Mesothelial cell of epicardium (in vitro differentiated cells): ENCODE results near the gene AUTS2. TPM values are rescaled to one million over a fixed set of nuclear protein-coding genes. Genes with fewer than 3 reads are reported as not detected.

Source experiments
- DNase-seq, 2 experiments: peaks; one replicate each; pipeline ENCODE4 v3.0.0; 2021; ENCODE audit warnings: low spot score in 2 of 2; ENCODE audit not compliant: unreplicated experiment in 2 of 2
- H3K27ac Mint-ChIP-seq: 2 replicates; pipeline ENCODE4 v1.8.0; 2021; ENCODE audit warnings: mixed read lengths
- H3K27me3 Mint-ChIP-seq: 2 replicates; pipeline ENCODE4 v1.8.0; 2021; ENCODE audit warnings: low read depth, mixed read lengths
- H3K36me3 Mint-ChIP-seq: 2 replicates; pipeline ENCODE4 v1.8.0; 2021; ENCODE audit warnings: mixed read lengths
- H3K4me1 Mint-ChIP-seq: 2 replicates; pipeline ENCODE4 v1.8.0; 2021; ENCODE audit warnings: mixed read lengths
- H3K4me3 Mint-ChIP-seq: 2 replicates; pipeline ENCODE4 v1.8.0; 2021; ENCODE audit warnings: mild to moderate bottlenecking, moderate library complexity, mixed read lengths
- H3K9me3 Mint-ChIP-seq: 2 replicates; pipeline ENCODE4 v1.8.0; 2021; ENCODE audit warnings: mixed read lengths
- total RNA-seq: library from RNA; stranded (reverse); gene quantifications from 3 replicates; pipeline ENCODE4 v1.2.1, GENCODE V29; 2021
- TF ChIP-seq, protein P1 (sequence below): fragments of 200-600 bp; sonication (generic); IDR thresholded peaks from one replicate; pipeline ENCODE4 v1.5.0; 2021; ENCODE audit warnings: antibody characterized with exemption; ENCODE audit not compliant: unreplicated experiment

The AUTS2 gene
- total RNA-seq, 1 donor from 2014 or later = 135 TPM

DNA sequence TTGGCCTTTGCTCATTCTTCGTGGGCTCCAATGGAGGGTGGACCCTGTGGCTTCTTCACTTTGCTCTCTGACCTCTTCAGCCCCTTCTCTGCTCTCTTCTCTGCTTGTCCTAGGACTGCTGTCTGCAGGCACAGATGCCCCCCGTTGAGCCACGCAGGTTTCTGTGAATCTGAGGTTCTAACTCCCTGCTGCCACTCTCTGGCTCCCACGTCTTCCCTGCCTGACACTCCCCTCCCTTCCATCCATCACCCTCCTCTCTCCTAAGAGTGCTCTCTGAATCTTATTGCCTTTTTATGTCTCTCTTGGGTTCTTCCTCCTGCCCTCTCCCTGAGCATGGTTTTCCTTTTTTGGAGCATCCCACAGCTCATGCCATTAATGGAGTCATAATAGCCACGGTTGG is 1034.1 kb downstream of the AUTS2 start:
- no peak overlapping the region for H3K27ac Mint-ChIP-seq
- no peaks in the 10 kb centered on the region for H3K9me3 Mint-ChIP-seq
- DNase-seq = no peak
- H3K4me1 Mint-ChIP-seq = peaks cover 28% of the 10 kb centered on the region
- no peak overlapping the region for H3K4me3 Mint-ChIP-seq
- peaks cover 4% of the 10 kb centered on the region for H3K36me3 Mint-ChIP-seq
- peaks cover 56% of the 10 kb centered on the region for H3K27me3 Mint-ChIP-seq
- TF ChIP-seq, protein P1, sequence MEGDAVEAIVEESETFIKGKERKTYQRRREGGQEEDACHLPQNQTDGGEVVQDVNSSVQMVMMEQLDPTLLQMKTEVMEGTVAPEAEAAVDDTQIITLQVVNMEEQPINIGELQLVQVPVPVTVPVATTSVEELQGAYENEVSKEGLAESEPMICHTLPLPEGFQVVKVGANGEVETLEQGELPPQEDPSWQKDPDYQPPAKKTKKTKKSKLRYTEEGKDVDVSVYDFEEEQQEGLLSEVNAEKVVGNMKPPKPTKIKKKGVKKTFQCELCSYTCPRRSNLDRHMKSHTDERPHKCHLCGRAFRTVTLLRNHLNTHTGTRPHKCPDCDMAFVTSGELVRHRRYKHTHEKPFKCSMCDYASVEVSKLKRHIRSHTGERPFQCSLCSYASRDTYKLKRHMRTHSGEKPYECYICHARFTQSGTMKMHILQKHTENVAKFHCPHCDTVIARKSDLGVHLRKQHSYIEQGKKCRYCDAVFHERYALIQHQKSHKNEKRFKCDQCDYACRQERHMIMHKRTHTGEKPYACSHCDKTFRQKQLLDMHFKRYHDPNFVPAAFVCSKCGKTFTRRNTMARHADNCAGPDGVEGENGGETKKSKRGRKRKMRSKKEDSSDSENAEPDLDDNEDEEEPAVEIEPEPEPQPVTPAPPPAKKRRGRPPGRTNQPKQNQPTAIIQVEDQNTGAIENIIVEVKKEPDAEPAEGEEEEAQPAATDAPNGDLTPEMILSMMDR = no peak

DNA sequence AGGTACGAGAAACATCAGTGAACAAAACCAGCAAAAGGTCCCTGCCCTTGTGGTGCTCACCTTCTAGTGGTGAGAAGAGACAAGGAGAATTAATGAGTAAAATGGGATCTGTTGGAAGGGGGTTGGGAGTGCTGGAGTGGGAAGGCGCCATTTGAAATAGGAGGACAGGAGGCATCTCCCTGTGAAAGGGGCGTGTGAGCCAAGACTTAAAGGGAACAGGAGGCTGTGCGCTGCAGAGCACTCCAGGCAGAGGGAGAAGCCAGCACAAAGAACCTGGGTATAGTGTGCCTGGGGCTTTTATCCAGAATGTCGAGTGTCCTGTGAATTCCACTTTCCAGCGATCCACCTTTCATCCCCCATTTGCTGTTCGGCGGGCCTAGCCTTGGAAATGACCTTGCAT is 1035.8 kb downstream of the AUTS2 start:
- no peaks in the 10 kb centered on the region for H3K9me3 Mint-ChIP-seq
- H3K36me3 Mint-ChIP-seq = peaks cover 4% of the 10 kb centered on the region
- peaks cover 45% of the 10 kb centered on the region for H3K4me1 Mint-ChIP-seq
- TF ChIP-seq, protein P1 = no peak
- DNase-seq = no peak
- no peak overlapping the region for H3K27ac Mint-ChIP-seq
- no peak overlapping the region for H3K4me3 Mint-ChIP-seq
- peaks cover 50% of the 10 kb centered on the region for H3K27me3 Mint-ChIP-seq

DNA sequence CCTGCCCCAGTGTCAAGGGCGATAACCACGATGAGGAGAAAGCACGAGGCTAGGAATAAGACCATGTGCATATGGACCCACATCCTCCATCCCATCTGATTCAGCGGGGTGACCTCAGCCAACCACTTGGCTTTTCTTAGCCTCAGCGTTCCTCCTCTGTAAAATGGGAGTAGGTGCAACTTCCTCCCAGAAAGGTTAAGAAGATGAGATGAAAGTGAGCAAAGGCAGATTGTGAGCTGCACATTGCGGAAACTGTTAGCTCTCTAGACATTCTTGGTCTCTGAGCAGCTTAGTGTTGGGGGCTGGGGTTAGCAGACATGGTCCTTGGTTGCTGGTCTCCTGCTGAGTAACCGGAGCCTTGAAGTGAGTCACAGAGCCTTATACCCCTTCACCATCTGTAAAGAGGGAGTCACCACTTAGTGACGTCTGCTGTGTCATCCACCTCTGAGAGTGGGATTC is 1036.4 kb downstream of the AUTS2 start:
- H3K4me3 Mint-ChIP-seq = no peak overlapping the region
- H3K27ac Mint-ChIP-seq = no peak overlapping the region
- no peak for DNase-seq
- H3K27me3 Mint-ChIP-seq = peaks cover 50% of the 10 kb centered on the region
- TF ChIP-seq, protein P1 = no peak
- peaks cover 4% of the 10 kb centered on the region for H3K36me3 Mint-ChIP-seq
- peaks cover 48% of the 10 kb centered on the region for H3K4me1 Mint-ChIP-seq
- no peaks in the 10 kb centered on the region for H3K9me3 Mint-ChIP-seq

DNA sequence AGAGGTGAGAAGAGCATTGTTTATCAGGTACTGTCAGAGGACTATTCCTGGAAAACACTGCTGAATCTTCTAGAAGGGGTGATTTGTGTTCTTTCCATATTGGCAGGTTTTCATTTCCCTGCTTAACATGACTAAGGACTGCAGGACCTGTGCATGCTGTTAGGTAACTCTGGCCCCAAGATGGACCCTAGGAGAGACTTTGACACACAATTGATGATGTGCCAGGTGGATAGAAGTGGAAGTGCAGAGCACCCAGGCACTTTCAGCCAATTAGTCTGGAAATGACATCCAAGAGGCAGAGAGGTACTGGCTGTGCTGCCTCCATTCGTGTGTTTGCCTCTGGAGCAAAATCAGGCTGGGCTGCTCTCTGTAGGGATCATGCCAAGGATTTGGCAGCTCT is 1037.4 kb downstream of the AUTS2 start:
- peaks cover 47% of the 10 kb centered on the region for H3K27me3 Mint-ChIP-seq
- TF ChIP-seq, protein P1 = no peak
- H3K27ac Mint-ChIP-seq = no peak overlapping the region
- no peaks in the 10 kb centered on the region for H3K9me3 Mint-ChIP-seq
- H3K36me3 Mint-ChIP-seq = peaks cover 4% of the 10 kb centered on the region
- peaks cover 45% of the 10 kb centered on the region for H3K4me1 Mint-ChIP-seq
- DNase-seq = no peak
- H3K4me3 Mint-ChIP-seq = no peak overlapping the region

DNA sequence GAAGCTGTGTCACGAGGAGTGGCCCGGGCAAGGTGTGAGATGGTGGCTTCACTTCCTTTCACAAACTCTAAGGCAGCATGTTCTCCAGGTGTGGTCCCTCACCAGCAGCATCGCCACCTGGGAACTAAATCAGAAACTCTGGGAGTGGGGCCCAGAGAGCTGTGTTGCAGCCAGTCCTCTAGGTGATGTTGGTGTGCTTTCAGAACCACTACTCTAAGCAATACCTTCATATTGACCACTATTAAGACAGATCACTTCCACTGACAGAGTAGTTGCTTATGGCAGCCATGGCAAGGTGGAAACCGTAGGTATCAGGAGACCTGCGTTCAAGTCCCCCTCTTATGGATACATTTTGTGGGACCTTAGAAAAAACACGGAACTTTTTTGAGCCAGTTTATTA is 1037.9 kb downstream of the AUTS2 start:
- DNase-seq = no peak
- Mint-ChIP-seq H3K4me1 (peaks cover 43% of the 10 kb centered on the region), H3K36me3 (peaks cover 4% of the 10 kb centered on the region), H3K4me3 (no peak overlapping the region), H3K9me3 (no peaks in the 10 kb centered on the region), H3K27ac (no peak overlapping the region), H3K27me3 (peaks cover 47% of the 10 kb centered on the region)
- TF ChIP-seq, protein P1 = no peak

DNA sequence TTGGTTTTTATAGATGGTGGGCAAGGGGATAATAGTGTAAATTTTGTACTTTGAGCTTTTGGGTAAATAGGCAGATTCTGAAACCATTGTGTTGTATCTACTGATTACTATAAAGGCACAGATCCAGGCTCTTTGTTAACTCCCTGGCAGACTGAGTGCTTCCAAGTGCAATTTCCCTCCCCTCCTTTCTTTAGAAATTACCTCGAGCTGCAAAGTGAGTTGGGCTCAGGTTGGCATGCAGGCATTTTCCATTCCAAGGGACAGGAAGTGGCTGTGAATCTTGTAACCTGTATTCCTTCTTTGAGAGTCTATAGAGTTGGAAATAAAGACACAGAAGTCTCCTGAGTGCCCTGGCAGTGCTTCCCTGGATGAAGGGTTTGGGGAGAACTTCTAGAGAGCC is 1039.5 kb downstream of the AUTS2 start:
- H3K27me3 Mint-ChIP-seq = peaks cover 39% of the 10 kb centered on the region
- no peak overlapping the region for H3K4me3 Mint-ChIP-seq
- no peaks in the 10 kb centered on the region for H3K9me3 Mint-ChIP-seq
- H3K27ac Mint-ChIP-seq = no peak overlapping the region
- TF ChIP-seq, protein P1 = no peak
- DNase-seq = no peak
- peaks cover 4% of the 10 kb centered on the region for H3K36me3 Mint-ChIP-seq
- H3K4me1 Mint-ChIP-seq = peaks cover 32% of the 10 kb centered on the region
